Ectodermal cell (in vitro differentiated cells): ENCODE results near the gene PPT2.
A peak's percentile ranks its signal among the peaks of the same experiment; 100 is the strongest.
"Not testable (repeated sequence)": the region's sequence is repeated elsewhere in the genome, so short reads cannot be mapped to it uniquely, and the experiment has no call there.

Experiments
- H3K27ac ChIP-seq: 2 replicates; pipeline ENCODE4 v1.7.0; 2013; ENCODE audit warnings: mild to moderate bottlenecking, low read depth, low read length; ENCODE audit not compliant: insufficient read depth, poor library complexity, severe bottlenecking
- H3K27me3 ChIP-seq: 2 replicates; pipeline ENCODE4 v1.7.0; 2013; ENCODE audit warnings: mild to moderate bottlenecking, low read length; ENCODE audit not compliant: insufficient read depth, control insufficient read depth, poor library complexity, severe bottlenecking
- H3K36me3 ChIP-seq: one replicate; pipeline ENCODE4 v1.7.0; 2013; ENCODE audit warnings: low read length; ENCODE audit not compliant: control insufficient read depth, insufficient read depth
- H3K4me1 ChIP-seq: one replicate; pipeline ENCODE4 v1.7.0; 2013; ENCODE audit warnings: low read length; ENCODE audit not compliant: control insufficient read depth, insufficient read depth
- H3K4me3 ChIP-seq: 2 replicates; pipeline ENCODE4 v1.7.0; 2013; ENCODE audit warnings: low read depth, low read length, control low read depth; ENCODE audit not compliant: insufficient read depth
- H3K9me3 ChIP-seq: 2 replicates; pipeline ENCODE4 v1.7.0; 2013; ENCODE audit warnings: mild to moderate bottlenecking, low read length, moderate library complexity; ENCODE audit not compliant: control insufficient read depth
- WGBS, 2 experiments: methylation state at CpG; one replicate each; pipeline ENCODE4 v1.1.7; 2013; ENCODE audit warnings: missing lambda C conversion rate in 2 of 2; 5-methylcytosine and 5-hydroxymethylcytosine counted together

PPT2 gene

DNA sequence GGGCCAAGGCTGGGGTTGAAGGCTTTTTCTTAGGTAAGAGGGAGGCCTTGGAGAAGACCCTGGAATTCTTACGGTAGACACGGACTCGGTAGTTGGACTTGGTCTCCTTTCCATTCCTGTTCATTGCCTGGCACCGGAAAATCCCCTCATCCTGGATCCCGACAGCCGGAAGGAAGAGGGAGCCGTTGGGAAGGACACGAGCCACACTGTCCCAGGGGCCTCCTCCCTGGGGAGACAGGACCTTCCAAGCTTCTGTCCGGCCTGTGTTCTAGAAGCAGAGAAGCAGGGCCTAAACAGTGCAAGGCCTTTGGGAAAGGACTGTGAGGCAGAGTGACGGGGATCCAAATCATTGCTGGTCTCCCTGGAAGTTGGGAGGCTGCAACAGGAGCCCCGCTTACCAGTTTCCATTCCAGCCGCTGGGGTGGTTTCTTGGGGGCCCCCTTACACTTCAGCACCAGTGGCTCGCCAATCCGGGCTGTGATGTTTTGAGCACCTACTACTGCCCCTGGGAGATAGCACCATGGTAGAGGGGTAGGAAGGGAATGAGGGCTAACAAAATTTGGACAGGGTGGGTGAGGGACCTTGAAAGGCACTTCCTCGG is 29.6 kb downstream of the PPT2 start:
- Histone ChIP-seq H3K27ac (no peak overlapping the region), H3K36me3 (peaks cover 27% of the 10 kb centered on the region), H3K4me3 (no peak overlapping the region), H3K4me1 (peaks cover 15% of the 10 kb centered on the region), H3K9me3 (no peaks in the 10 kb centered on the region), H3K27me3 (no peaks in the 10 kb centered on the region)
- WGBS, 2 experiments = 92 to 93% methylated on average over 15 of the region's 15 CpGs

- H3K4me1 ChIP-seq = peaks cover 15% of the 10 kb centered on the region
- no peak within 1 kb of the TSS for H3K27ac ChIP-seq
- H3K27me3 ChIP-seq = no peaks in the 10 kb centered on the region
- peaks cover 27% of the 10 kb centered on the region for H3K36me3 ChIP-seq
- H3K9me3 ChIP-seq = no peaks in the 10 kb centered on the region
- no peak within 1 kb of the TSS for H3K4me3 ChIP-seq
- WGBS, 2 experiments = 85 to 87% methylated on average over 6 of the region's 6 CpGs
These were observed 30.2 kb downstream of the PPT2 start, which contains the start of gene AGER for GRCh38 chr6:32184084-32184640. TSS of gene AGER (minus strand) at chr6:32184253. CDS start at chr6:32184222, 31 bp downstream.

DNA sequence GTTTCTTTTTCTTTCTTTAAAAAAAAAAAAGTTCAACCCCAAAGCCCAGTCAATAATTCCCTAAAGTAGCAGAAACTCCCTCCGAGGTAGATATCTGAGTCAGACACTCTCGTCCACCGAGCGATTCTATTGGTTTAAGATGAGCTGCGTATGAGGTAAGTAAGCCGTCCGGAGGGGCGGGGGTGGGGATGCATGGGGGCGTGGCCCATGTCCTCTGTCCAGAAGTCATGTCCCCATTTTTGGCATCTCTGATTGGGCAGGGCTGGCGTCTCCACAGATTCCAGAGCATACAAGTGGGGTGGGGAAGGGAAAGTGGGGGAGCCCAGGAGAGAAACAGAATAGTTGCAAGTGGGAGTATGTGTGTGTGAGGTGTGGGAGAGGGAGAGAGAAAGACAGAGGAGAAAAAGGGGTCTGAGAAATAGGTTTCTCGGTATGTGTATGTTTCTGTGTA is 31.8 kb downstream of the PPT2 start:
- not testable (repeated sequence) for H3K4me3 ChIP-seq, H3K27ac ChIP-seq, H3K27me3 ChIP-seq, H3K9me3 ChIP-seq
- Histone ChIP-seq H3K36me3 (peaks cover 27% of the 10 kb centered on the region), H3K4me1 (peaks cover 13% of the 10 kb centered on the region)
- WGBS, 2 experiments = 31 to 38% methylated on average over 10 to 11 of the region's 11 CpGs

GRCh38 chr6:32186151-32186840 is 32.4 kb downstream of the PPT2 start:
- not testable (repeated sequence) for H3K27me3 ChIP-seq, H3K4me3 ChIP-seq, H3K27ac ChIP-seq, H3K9me3 ChIP-seq
- Histone ChIP-seq H3K4me1 (peaks cover 16% of the 10 kb centered on the region), H3K36me3 (peaks cover 27% of the 10 kb centered on the region)
- 90 to 93% methylated on average over 10 of the region's 10 CpGs for WGBS, 2 experiments

GRCh38 chr6:32187009-32187709 is 33.2 kb downstream of the PPT2 start:
- Histone ChIP-seq H3K4me3 (no peak overlapping the region), H3K27ac (no peak overlapping the region), H3K4me1 (peaks cover 23% of the 10 kb centered on the region), H3K9me3 (no peaks in the 10 kb centered on the region), H3K36me3 (peaks cover 24% of the 10 kb centered on the region), H3K27me3 (no peaks in the 10 kb centered on the region)
- 96% methylated on average over 12 of the region's 12 CpGs for WGBS, 2 experiments

DNA sequence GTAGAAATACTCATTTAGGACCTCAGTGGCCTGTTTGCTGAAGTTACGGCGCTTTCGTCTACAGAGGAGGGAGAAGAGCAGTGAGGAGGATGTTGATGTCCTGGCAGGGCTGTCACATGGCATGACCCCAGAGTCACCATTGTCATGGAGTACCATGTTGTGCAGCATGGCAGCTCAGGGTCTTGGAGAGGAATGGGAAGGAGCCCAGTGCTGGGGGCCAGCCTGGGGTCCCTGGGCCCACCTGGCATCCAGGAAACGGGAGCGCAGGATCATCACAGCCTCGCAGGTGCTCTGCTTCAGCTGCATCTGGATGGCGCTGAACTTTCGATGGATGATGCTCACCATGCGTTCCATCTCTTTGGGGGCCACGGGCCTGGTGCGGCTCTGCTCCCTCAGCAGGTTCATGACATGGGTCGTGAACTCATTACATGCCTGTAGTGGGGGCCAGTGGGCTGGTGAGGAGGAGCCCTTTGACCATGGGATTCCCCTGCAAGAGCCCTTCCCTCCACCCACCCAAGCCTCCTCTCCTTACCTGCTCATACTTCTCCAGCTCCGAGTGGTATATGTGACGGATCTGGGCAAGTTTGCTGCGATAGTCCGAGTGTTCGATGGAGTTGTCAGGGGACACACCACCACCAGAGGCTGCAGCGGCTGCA is 33.9 kb downstream of the PPT2 start:
- Histone ChIP-seq H3K4me1 (peaks cover 30% of the 10 kb centered on the region), H3K4me3 (peak overlapping the region; percentile 58), H3K36me3 (peaks cover 20% of the 10 kb centered on the region)
- H3K27me3 ChIP-seq, H3K9me3 ChIP-seq, H3K27ac ChIP-seq: not testable (repeated sequence)
- whole genome bisulfite sequencing, 2 experiments = 91% methylated on average over 18 of the region's 18 CpGs

DNA sequence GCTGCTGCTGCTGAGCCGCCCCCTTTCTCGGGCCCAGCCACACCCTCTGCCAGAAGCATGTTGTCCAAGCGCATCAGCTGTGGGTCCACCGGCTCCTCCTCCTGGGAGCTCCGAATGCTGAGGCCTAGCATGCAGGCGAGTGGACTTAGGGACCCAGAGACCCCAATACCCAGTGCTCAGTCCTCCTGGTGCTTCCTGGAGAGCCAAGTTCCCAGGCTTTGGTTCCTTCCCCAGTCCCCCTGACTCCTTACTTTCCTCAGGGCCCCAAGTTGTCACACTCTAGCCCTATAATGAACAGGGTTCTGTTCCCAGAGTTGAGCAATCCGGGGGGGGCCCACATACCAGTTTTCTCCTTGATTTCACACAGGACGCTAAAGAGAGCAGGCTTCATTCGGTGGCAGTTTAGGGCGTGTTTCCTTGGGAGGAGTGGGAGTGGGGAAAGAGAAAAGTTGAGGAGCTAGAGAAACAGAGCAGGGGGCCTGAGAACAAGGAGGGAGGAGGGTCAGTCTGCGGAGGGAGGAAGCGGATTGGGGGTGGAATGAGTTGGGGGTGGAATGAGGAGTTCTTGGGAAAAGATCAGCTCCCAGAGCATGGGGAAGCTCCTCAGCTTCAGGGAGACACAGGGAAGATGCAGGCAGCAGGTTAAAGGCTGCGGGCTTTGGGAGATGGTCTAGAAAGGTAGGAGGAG is 34.6 kb downstream of the PPT2 start:
- Histone ChIP-seq H3K4me1 (peaks cover 30% of the 10 kb centered on the region), H3K4me3 (peak overlapping the region; percentile 58)

GRCh38 chr6:32189069-32189741 is 35.3 kb downstream of the PPT2 start:
- 5 to 10% methylated on average over 10 of the region's 10 CpGs for WGBS, 2 experiments
- Histone ChIP-seq H3K4me3 (peak overlapping the region; percentile 58), H3K27me3 (no peaks in the 10 kb centered on the region), H3K27ac (no peak overlapping the region), H3K36me3 (peaks cover 12% of the 10 kb centered on the region), H3K9me3 (no peaks in the 10 kb centered on the region), H3K4me1 (peaks cover 30% of the 10 kb centered on the region)

More for the DNA sequence above, 34.6 kb downstream of the PPT2 start:
- no peak overlapping the region for H3K27ac ChIP-seq
- H3K36me3 ChIP-seq = peaks cover 16% of the 10 kb centered on the region
- no peaks in the 10 kb centered on the region for H3K9me3 ChIP-seq
- 36 to 44% methylated on average over 12 to 13 of the region's 13 CpGs for WGBS, 2 experiments
- H3K27me3 ChIP-seq = no peaks in the 10 kb centered on the region

DNA sequence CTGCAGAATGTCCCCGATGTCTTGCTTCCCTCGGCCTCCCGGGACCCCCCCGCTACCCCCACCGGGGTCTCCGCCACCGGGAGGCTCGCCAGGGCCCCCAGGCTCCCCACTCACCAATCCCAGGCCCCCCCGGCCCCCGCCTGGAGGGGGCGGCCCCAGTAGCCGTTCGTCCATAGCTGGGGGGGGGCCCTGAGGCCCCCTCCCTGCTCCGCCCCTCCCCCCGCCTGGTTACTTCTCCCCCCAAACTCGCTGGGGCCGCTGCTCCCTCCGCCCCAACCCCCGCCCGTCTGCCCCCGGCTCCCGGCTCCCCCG is 35.8 kb downstream of the PPT2 start:
- WGBS, 2 experiments = 7 to 14% methylated on average over 14 of the region's 23 CpGs
- H3K4me1 ChIP-seq = peaks cover 32% of the 10 kb centered on the region
- H3K27me3 ChIP-seq = no peaks in the 10 kb centered on the region
- H3K27ac ChIP-seq = peak overlapping the region; percentile 23
- H3K36me3 ChIP-seq = peaks cover 12% of the 10 kb centered on the region
- H3K9me3 ChIP-seq = no peaks in the 10 kb centered on the region
- H3K4me3 ChIP-seq = peak overlapping the region; percentile 58
